Measurements from ENCODE around the gene PSME3IP1. TPM values are rescaled to one million over a fixed set of nuclear protein-coding genes. Genes with fewer than 3 reads are reported as not detected.

PSME3IP1 gene
- total and polyA plus RNA-seq, 9 of the 15 experiments (the other 6 are each of a cell fraction or from before 2014, with no cell fraction given), result 63.8 to 187 (median 142) TPM

- peaks cover 86% of the 10 kb centered on the region for H3K36me3 ChIP-seq (ENCODE audit: control insufficient read depth, insufficient read depth, low read length)
- ChIA-PET CTCF (ENCODE audit: low intra/inter-chr PET ratio) (no interaction called here), POLR2A (interaction anchor here (1.0 to 1.3 kb wide), 3 partner anchors 9 to 62 kb away, joined by 3 to 5 read pairs (median 4); no protein-coding TSS in a partner anchor)
- 16% methylated on average over 3 of the region's 4 CpGs for WGBS (ENCODE audit: insufficient coverage, low coverage, missing lambda C conversion rate)
- H3K27me3 ChIP-seq (ENCODE audit: control insufficient read depth in 2 of 2, insufficient read depth in 2 of 2, low read length in 2 of 2), result no peaks in the 10 kb centered on the region
- TF ChIP-seq CBFA2T3 (IDR thresholded peaks at IDR 0.05) (peak; percentile 23; the same call in 1 of the 2 replicates), KLF1 (tag; IDR thresholded peaks at IDR 0.05) (no peak), ARID1B (IDR thresholded peaks at IDR 0.05) (peak; percentile 18; the same call in 1 of the 2 replicates), CBX1 (IDR thresholded peaks at IDR 0.05; ENCODE audit: low read depth) (no peak), SMARCA5 (IDR thresholded peaks at IDR 0.05) (no peak)
- H3K4me1 ChIP-seq (replicated peaks in 1 of 2; ENCODE audit: control insufficient read depth in 2 of 2, insufficient read depth in 2 of 2, low read length in 2 of 2), result peaks cover 0 to 2% of the 10 kb centered on the region in 2 experiments; a peak in 1 of 5 replicates
- no peak overlapping the region for H3K4me2 ChIP-seq (ENCODE audit: insufficient read depth, low read length)
- H3K79me2 ChIP-seq (ENCODE audit: control insufficient read depth, insufficient read depth, low read length), result no peaks in the 10 kb centered on the region
- no TSS peak for BruUV-seq (replicated peaks)
- no peaks in the 10 kb centered on the region for H3K9me3 ChIP-seq (replicated peaks; ENCODE audit: control insufficient read depth, insufficient read depth, low read depth, low read length)
- no peaks in the 10 kb centered on the region for H4K20me1 ChIP-seq (replicated peaks; ENCODE audit: control insufficient read depth, insufficient read depth, low read length)
- no peak overlapping the region for H2AFZ ChIP-seq (ENCODE audit: low read depth, low read length)
- FAIRE-seq, result no peak
- no peak for ATAC-seq
- H3K4me3 ChIP-seq, result no peak overlapping the region
- no peak overlapping the region for H3K9ac ChIP-seq (ENCODE audit: insufficient read depth in 1 of 2, low read depth in 2 of 2, low read length in 2 of 2)
- H3K27ac ChIP-seq (ENCODE audit: extremely low read depth, low read depth, low read length), result no peak overlapping the region
- in situ Hi-C loops (cut with MboI) (no loop called here), intact Hi-C loops (cut with micrococcal nuclease) (no loop called here)
- no peaks in the 10 kb centered on the region for H3K9me1 ChIP-seq (ENCODE audit: control insufficient read depth, insufficient read depth, low read length)
- no peak for DNase-seq (ENCODE audit: extremely low read depth in 1 of 4, low spot score in 3 of 4)
These were observed 29.5 kb downstream of the PSME3IP1 start for GRCh38 chr16:57156351-57156703.

GRCh38 chr16:57155702-57156350 lies 30.0 kb downstream of the PSME3IP1 start:
- no peak overlapping the region for H2AFZ ChIP-seq (ENCODE audit: low read depth, low read length)
- intact Hi-C loops (cut with micrococcal nuclease), result no loop called here
- WGBS (ENCODE audit: insufficient coverage, low coverage, missing lambda C conversion rate), result 71% methylated on average over 6 of the region's 6 CpGs
- H3K4me3 ChIP-seq, result no peak overlapping the region
- DNase-seq (ENCODE audit: extremely low read depth in 1 of 4, low spot score in 3 of 4) (no peak), FAIRE-seq (no peak), ATAC-seq (no peak)
- H3K9ac ChIP-seq (ENCODE audit: insufficient read depth in 1 of 2, low read depth in 2 of 2, low read length in 2 of 2), result no peak overlapping the region
- no peaks in the 10 kb centered on the region for H4K20me1 ChIP-seq (replicated peaks; ENCODE audit: control insufficient read depth, insufficient read depth, low read length)
- ChIA-PET POLR2A (interaction anchor here (0.7 to 1.3 kb wide), 5 partner anchors 8 to 61 kb away, joined by 3 to 5 read pairs (median 3); no protein-coding TSS in a partner anchor), CTCF (ENCODE audit: low intra/inter-chr PET ratio) (no interaction called here)
- H3K4me1 ChIP-seq (replicated peaks in 1 of 2; ENCODE audit: control insufficient read depth in 2 of 2, insufficient read depth in 2 of 2, low read length in 2 of 2), result peaks cover 0 to 2% of the 10 kb centered on the region in 2 experiments; a peak in 1 of 5 replicates
- H3K27ac ChIP-seq (ENCODE audit: extremely low read depth, low read depth, low read length), result no peak overlapping the region
- H3K9me1 ChIP-seq (ENCODE audit: control insufficient read depth, insufficient read depth, low read length), result no peaks in the 10 kb centered on the region
- no TSS peak for BruUV-seq (replicated peaks)
- H3K79me2 ChIP-seq (ENCODE audit: control insufficient read depth, insufficient read depth, low read length), result no peaks in the 10 kb centered on the region
- H3K27me3 ChIP-seq (ENCODE audit: control insufficient read depth in 2 of 2, insufficient read depth in 2 of 2, low read length in 2 of 2), result no peaks in the 10 kb centered on the region
- no peaks in the 10 kb centered on the region for H3K9me3 ChIP-seq (replicated peaks; ENCODE audit: control insufficient read depth, insufficient read depth, low read depth, low read length)
- in situ Hi-C loops (cut with MboI), result no loop called here
- peaks cover 83% of the 10 kb centered on the region for H3K36me3 ChIP-seq (ENCODE audit: control insufficient read depth, insufficient read depth, low read length)
- TF ChIP-seq ZBTB33 (CRISPR knock-in tag; IDR thresholded peaks at IDR 0.05) (peak; percentile 46; the same call in 1 of the 2 replicates), YBX1 (IDR thresholded peaks at IDR 0.05) (no peak), PTTG1 (tag; IDR thresholded peaks at IDR 0.05; ENCODE audit: low read depth) (no peak), ZNF121 (CRISPR knock-in tag; conservative IDR thresholded peaks at IDR 0.05) (peak; percentile 85)
- H3K4me2 ChIP-seq (ENCODE audit: insufficient read depth, low read length), result no peak overlapping the region

All from K562 (cell line).